Right atrium auricular region (tissue), 2 donors: Measurements from ENCODE around the gene LCLAT1. TPM values are rescaled to one million over a fixed set of nuclear protein-coding genes. Genes with fewer than 3 reads are reported as not detected.
"Not testable (repeated sequence)": the region's sequence is repeated elsewhere in the genome, so short reads cannot be mapped to it uniquely, and the experiment has no call there.

Experiments used
- DNase-seq: peaks from one replicate; pipeline ENCODE4 v3.0.0-alpha.2; 2019; ENCODE audit warnings: low spot score
- H3K27ac ChIP-seq, 2 donors: fragments of 200-600 bp; sonication (generic); 1 replicate in 1 of 2; 2 replicates in 1 of 2; pipeline ENCODE4 v1.5.1; 2016 to 2019
- H3K27me3 ChIP-seq, 2 donors: fragments of 200-600 bp; sonication (generic); one replicate each; pipeline versions ENCODE4 v1.5.1 to v1.6.0; 2017 to 2019
- H3K36me3 ChIP-seq: fragments of 200-600 bp; sonication (generic); one replicate; pipeline ENCODE4 v1.5.1; 2016
- H3K4me1 ChIP-seq, 2 donors: fragments of 200-600 bp; sonication (generic); one replicate each; pipeline versions ENCODE4 v1.5.1 to v1.6.0; 2017 to 2019
- H3K4me3 ChIP-seq, 2 donors: fragments of 200-600 bp; sonication (generic); 1 replicate in 1 of 2; 2 replicates in 1 of 2; pipeline ENCODE4 v1.5.1; 2017 to 2019; ENCODE audit warnings: mild to moderate bottlenecking in 1 of 2, moderate library complexity in 1 of 2
- H3K9me3 ChIP-seq, 2 donors: fragments of 200-600 bp; sonication (generic); one replicate each; pipeline ENCODE4 v1.5.1; 2019
- CTCF ChIP-seq, 2 donors: fragments of 200-600 bp; sonication (generic); IDR thresholded peaks; one replicate each; pipeline ENCODE4 v1.5.1; 2019; ENCODE audit warnings: antibody characterized with exemption in 2 of 2
- total RNA-seq, 2 donors: library from RNA; depleted of rRNA; stranded (reverse); fragments of >200 nt; gene quantifications; one replicate each; pipeline ENCODE4 v1.1.0, GENCODE V29; 2016

LCLAT1 gene
- total RNA-seq, 2 donors from 2014 or later, result 13.2 to 14.3 TPM

GRCh38 chr2:30511122-30512083 is 64.4 kb downstream of the LCLAT1 start:
- Histone ChIP-seq H3K9me3 (no peaks in the 10 kb centered on the region), H3K4me3 (no peak overlapping the region), H3K27ac (no peak overlapping the region), H3K4me1 (peaks cover 0 to 35% of the 10 kb centered on the region in 2 donors), H3K36me3 (no peaks in the 10 kb centered on the region), H3K27me3 (no peaks in the 10 kb centered on the region)
- TF ChIP-seq CTCF (IDR thresholded peaks at IDR 0.05), result no peak
- peak; percentile 78 for DNase-seq

GRCh38 chr2:30512243-30512886 is 65.3 kb downstream of the LCLAT1 start:
- Histone ChIP-seq H3K36me3 (no peaks in the 10 kb centered on the region), H3K4me3 (no peak overlapping the region), H3K27ac (no peak overlapping the region), H3K4me1 (peaks cover 0 to 35% of the 10 kb centered on the region in 2 donors), H3K27me3 (no peaks in the 10 kb centered on the region), H3K9me3 (no peaks in the 10 kb centered on the region)
- no peak for DNase-seq
- TF ChIP-seq CTCF (IDR thresholded peaks at IDR 0.05), result no peak

DNA sequence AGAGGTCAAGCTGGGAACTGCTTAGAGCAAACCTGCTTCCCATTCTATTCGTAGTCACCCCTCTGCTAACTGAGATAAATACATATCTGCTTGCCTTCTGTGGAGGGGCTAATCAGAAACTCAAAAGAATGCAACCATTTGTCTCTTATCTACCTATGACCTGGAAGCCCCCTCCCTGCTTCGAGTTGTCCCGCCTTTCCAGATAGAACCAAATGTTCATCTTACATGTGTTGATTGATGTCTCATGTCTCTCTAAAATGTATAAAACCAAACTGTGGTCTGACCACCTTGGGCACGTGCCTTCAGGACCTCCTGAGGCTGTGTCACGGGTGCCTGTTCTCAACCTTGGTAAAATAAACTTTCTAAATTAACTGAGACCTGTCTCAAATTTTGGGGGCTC is 66.6 kb downstream of the LCLAT1 start:
- Histone ChIP-seq H3K27ac (peak overlapping the region in 1 of 2 donors; percentile 21), H3K4me1 (peaks cover 0 to 35% of the 10 kb centered on the region in 2 donors)
- H3K27me3 ChIP-seq, H3K4me3 ChIP-seq, DNase-seq, H3K36me3 ChIP-seq, H3K9me3 ChIP-seq: not testable (repeated sequence)

GRCh38 chr2:30514134-30514847 is 67.2 kb downstream of the LCLAT1 start:
- no peaks in the 10 kb centered on the region for H3K9me3 ChIP-seq
- H3K4me3 ChIP-seq, result no peak overlapping the region
- peak overlapping the region; percentile 21 to 37 for H3K27ac ChIP-seq
- TF ChIP-seq CTCF (IDR thresholded peaks at IDR 0.05), result no peak
- H3K4me1 ChIP-seq, result peaks cover 0 to 35% of the 10 kb centered on the region in 2 donors
- peaks cover 1% of the 10 kb centered on the region for H3K36me3 ChIP-seq
- no peaks in the 10 kb centered on the region for H3K27me3 ChIP-seq
- no peak for DNase-seq

DNA sequence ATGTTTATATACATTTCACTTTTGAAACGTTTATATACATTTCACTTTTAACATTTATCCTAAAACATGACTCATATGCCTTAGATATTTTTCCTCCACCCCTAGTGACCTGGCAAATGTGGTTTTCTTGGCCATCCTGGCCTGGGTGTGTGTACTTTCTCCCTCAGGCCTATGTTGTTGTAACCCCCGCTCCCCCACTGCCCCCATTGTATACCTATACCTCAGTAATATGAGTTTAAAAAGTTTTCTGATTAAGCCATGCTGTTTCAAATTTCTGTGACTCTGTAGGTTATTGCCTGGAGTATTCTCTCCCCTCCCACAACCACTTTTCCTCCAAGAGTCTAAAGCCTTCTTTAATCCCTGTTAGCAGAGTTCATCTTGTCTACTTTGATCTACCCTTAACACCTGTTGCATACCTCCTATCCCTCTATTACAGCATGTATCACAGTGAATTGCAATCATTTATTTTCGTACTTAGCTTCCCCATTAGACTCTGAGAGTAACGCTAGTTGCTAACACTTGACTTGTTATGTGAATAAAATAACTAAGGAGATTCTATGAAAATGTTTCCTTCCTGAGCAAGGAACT is 67.9 kb downstream of the LCLAT1 start:
- H3K36me3 ChIP-seq, result peaks cover 8% of the 10 kb centered on the region
- no peak overlapping the region for H3K4me3 ChIP-seq
- no peak for DNase-seq
- TF ChIP-seq CTCF (IDR thresholded peaks at IDR 0.05), result no peak
- H3K9me3 ChIP-seq, result no peaks in the 10 kb centered on the region
- H3K27ac ChIP-seq, result peak overlapping the region in 1 of 2 donors; percentile 37
- H3K4me1 ChIP-seq, result peaks cover 0 to 35% of the 10 kb centered on the region in 2 donors
- H3K27me3 ChIP-seq, result no peaks in the 10 kb centered on the region
